ENCODE results near the gene MPHOSPH10. TPM values are rescaled to one million over a fixed set of nuclear protein-coding genes. Genes with fewer than 3 reads are reported as not detected.
A peak's percentile ranks its signal among the peaks of the same experiment; 100 is the strongest.
"Not testable (repeated sequence)": the region's sequence is repeated elsewhere in the genome, so short reads cannot be mapped to it uniquely, and the experiment has no call there.

Gene MPHOSPH10
- polyA plus RNA-seq, 1 experiment = 7.1 TPM

DNA sequence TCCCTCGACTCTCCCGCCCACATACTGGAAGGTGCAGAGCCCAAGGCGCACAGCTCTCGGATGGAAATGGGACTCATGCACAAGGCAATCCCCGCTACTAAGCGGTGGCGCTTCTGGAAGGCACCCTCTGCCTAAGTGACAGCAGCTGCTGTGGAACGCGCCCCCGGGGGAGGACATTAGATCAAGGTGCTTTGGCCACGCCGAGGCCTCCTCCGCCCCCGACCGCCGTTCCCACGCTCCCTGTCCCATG is 607 bp upstream of the MPHOSPH10 start:
- peak; percentile 19 for DNase-seq (ENCODE audit: low read depth)
- CTCF ChIA-PET = interaction anchor here (1.0 kb wide), 1 partner anchor 59 kb away, joined by 3 read pairs; no protein-coding TSS in a partner anchor
- Histone ChIP-seq H3K4me3 (ENCODE audit: low read depth, low read length) (peak overlapping the region; percentile 79), H3K36me3 (ENCODE audit: control insufficient read depth, insufficient read depth, low read length) (peaks cover 4% of the 10 kb centered on the region), H3K27me3 (ENCODE audit: control insufficient read depth, insufficient read depth, low read length) (no peaks in the 10 kb centered on the region)
- TF ChIP-seq, protein P1, sequence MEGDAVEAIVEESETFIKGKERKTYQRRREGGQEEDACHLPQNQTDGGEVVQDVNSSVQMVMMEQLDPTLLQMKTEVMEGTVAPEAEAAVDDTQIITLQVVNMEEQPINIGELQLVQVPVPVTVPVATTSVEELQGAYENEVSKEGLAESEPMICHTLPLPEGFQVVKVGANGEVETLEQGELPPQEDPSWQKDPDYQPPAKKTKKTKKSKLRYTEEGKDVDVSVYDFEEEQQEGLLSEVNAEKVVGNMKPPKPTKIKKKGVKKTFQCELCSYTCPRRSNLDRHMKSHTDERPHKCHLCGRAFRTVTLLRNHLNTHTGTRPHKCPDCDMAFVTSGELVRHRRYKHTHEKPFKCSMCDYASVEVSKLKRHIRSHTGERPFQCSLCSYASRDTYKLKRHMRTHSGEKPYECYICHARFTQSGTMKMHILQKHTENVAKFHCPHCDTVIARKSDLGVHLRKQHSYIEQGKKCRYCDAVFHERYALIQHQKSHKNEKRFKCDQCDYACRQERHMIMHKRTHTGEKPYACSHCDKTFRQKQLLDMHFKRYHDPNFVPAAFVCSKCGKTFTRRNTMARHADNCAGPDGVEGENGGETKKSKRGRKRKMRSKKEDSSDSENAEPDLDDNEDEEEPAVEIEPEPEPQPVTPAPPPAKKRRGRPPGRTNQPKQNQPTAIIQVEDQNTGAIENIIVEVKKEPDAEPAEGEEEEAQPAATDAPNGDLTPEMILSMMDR (IDR thresholded peaks at IDR 0.05; ENCODE audit: insufficient read depth, low read depth, low read length) = no peak
- POLR2A ChIA-PET = interaction anchor here (0.6 kb wide), 1 partner anchor 73 kb away, joined by 18 read pairs; no protein-coding TSS in a partner anchor

DNA sequence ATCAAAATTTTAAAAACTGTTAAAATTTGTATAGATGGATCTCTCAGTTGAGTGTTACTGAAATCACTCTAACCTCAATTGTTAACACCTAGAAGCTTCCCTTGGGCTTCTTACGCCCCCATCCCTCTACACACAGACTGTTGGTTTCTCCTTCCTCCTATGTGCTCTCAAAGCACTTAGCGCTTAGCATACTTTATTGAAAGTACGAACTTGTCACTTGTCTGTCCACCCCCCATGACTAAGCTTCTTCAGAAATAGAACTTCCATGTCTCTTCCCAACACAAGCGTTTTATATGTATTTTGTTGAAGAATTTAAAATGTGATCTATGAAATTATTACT is 441 bp downstream of the MPHOSPH10 start:
- ChIA-PET POLR2A (no interaction called here), CTCF (interaction anchor here (0.8 to 1.2 kb wide), 3 partner anchors 18 to 62 kb away, joined by 3 read pairs; partner anchors contain the start of gene NAGK)
- Histone ChIP-seq H3K27me3 (ENCODE audit: control insufficient read depth, insufficient read depth, low read length) (no peaks in the 10 kb centered on the region), H3K36me3 (ENCODE audit: control insufficient read depth, insufficient read depth, low read length) (peaks cover 5% of the 10 kb centered on the region), H3K4me3 (ENCODE audit: low read depth, low read length) (peak overlapping the region; percentile 79)
- no peak for DNase-seq (ENCODE audit: low read depth)
- TF ChIP-seq, protein P1 (IDR thresholded peaks at IDR 0.05; ENCODE audit: insufficient read depth, low read depth, low read length) = no peak

DNA sequence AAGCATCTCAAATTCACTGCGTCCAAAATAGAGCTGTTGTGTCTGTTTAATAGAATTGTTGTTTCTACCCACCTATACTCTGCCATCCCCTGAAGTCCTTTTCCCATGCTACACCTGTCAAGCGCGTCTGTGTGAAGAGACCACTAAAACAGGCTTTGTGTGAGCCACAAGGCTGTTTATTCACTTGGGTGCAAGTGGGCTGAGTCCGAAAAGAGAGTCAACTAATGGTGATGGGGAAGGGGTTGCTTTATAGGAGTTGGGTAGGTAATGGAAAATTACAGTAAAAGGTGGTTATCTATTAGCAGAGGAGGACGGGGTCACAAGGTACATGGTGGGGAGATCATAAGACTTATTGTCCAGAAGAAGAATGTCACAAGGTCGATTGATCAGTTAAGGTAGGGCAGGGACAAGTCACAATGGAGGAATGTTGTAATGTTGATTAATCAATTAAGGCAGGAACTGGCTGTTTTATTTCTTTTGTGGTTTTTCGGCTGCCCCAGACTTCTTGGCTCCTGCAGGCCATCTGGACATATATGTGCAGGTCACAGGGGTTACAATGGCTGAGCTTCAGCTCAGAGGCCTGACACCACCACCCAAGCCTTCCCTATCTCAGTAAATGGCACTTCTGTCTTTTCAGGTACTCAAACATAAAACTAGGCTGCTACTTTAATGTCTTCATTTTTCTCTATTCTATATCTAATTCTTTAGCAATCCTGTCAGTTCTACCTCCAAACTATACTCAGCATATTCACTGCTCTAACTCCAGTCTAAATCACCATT is 1.1 kb downstream of the MPHOSPH10 start:
- peak overlapping the region; percentile 79 for H3K4me3 ChIP-seq (ENCODE audit: low read depth, low read length)
- POLR2A ChIA-PET; H3K36me3 ChIP-seq (ENCODE audit: control insufficient read depth, insufficient read depth, low read length); H3K27me3 ChIP-seq (ENCODE audit: control insufficient read depth, insufficient read depth, low read length); DNase-seq (ENCODE audit: low read depth): not testable (repeated sequence)
- CTCF ChIA-PET = interaction anchor here (0.8 to 1.2 kb wide), 2 partner anchors 17 to 31 kb away, joined by 3 read pairs; no protein-coding TSS in a partner anchor

DNA sequence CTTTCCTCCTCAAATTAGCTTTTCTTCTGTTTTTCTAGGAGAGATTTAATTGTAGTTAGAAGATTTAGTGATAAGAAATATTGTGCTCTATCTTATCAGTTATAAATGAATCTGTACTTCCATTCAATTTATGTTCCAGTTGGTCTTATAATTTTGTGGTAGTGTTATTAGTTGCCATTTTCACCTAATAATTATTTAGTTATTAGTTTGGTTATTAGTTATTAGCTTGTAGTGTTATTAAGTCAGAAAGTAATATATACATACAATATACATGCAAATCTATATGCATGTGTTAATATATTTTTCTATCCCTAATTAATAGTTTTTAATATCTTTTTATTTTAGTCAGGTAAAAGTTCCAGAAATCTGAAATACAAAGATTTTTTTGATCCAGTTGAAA is 3.2 kb downstream of the MPHOSPH10 start:
- DNase-seq (ENCODE audit: low read depth) = no peak
- POLR2A ChIA-PET = no interaction called here
- CTCF ChIA-PET = interaction anchor here (1.9 kb wide), 1 partner anchor 23 kb away, joined by 7 read pairs; no protein-coding TSS in a partner anchor
- H3K36me3 ChIP-seq (ENCODE audit: control insufficient read depth, insufficient read depth, low read length) = peaks cover 12% of the 10 kb centered on the region
- TF ChIP-seq, protein P1 (IDR thresholded peaks at IDR 0.05; ENCODE audit: insufficient read depth, low read depth, low read length) = no peak
- no peaks in the 10 kb centered on the region for H3K27me3 ChIP-seq (ENCODE audit: control insufficient read depth, insufficient read depth, low read length)
- H3K4me3 ChIP-seq (ENCODE audit: low read depth, low read length) = no peak overlapping the region

DNA sequence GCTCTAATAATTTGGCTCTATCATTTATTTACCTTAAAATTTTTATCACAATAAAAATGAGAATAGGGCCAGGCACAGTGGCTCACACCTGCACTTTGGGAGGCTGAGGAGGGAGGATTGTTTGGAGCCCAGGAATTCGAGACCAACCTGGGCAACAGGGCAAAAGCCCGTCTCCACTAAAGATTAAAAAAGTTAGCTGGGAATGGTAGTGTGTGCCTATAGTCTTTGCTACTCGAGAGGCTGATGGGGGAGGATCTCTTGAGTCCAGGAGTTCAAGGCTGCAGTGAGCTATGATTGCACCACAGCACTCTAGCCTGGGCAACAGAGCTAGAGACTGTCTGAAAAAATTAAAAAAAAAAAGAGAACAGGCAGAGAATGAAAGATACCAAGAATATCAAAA is 5.7 kb downstream of the MPHOSPH10 start:
- Histone ChIP-seq H3K36me3 (ENCODE audit: control insufficient read depth, insufficient read depth, low read length) (peaks cover 20% of the 10 kb centered on the region), H3K4me3 (ENCODE audit: low read depth, low read length) (no peak overlapping the region), H3K27me3 (ENCODE audit: control insufficient read depth, insufficient read depth, low read length) (no peaks in the 10 kb centered on the region)
- ChIA-PET CTCF (no interaction called here), POLR2A (no interaction called here)
- TF ChIP-seq, protein P1 (IDR thresholded peaks at IDR 0.05; ENCODE audit: insufficient read depth, low read depth, low read length) = no peak
- no peak for DNase-seq (ENCODE audit: low read depth)

DNA sequence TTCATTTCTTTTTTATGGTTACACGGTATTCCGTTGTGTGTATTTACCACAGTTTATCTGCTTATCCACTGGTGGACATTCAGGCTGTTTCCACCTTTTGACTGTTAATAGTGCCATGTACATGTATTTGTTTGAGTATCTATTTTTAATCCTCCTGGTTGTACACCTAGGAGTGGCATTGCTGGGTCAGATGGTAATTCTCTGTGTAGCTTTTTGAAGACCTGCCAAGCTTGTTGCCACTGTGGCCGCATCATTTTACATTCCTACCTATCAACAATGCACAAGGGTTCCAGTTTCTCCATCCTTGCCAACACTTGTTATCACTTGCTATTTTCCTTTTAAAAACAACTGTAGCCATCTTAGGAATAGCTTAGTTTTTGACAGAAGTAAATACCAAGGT is 13.3 kb downstream of the MPHOSPH10 start:
- CTCF ChIA-PET = interaction anchor here (1.8 kb wide), 1 partner anchor 13 kb away, joined by 8 read pairs; no protein-coding TSS in a partner anchor
- no peak for DNase-seq (ENCODE audit: low read depth)
- Histone ChIP-seq H3K36me3 (ENCODE audit: control insufficient read depth, insufficient read depth, low read length) (peaks cover 32% of the 10 kb centered on the region), H3K4me3 (ENCODE audit: low read depth, low read length) (no peak overlapping the region), H3K27me3 (ENCODE audit: control insufficient read depth, insufficient read depth, low read length) (no peaks in the 10 kb centered on the region)
- POLR2A ChIA-PET = no interaction called here
- TF ChIP-seq, protein P1 (IDR thresholded peaks at IDR 0.05; ENCODE audit: insufficient read depth, low read depth, low read length) = no peak
